NCI-H146 treated with DMSO at 0.1 percent for 48 hours (cell line): ENCODE data around the gene ANKRD33B.
"Not testable (repeated sequence)": the region's sequence is repeated elsewhere in the genome, so short reads cannot be mapped to it uniquely, and the experiment has no call there.

Experiments used
- DNase-seq: peaks from one replicate; lab custom pipeline; 2025; ENCODE audit not compliant: unreplicated experiment; lab: John Stamatoyannopoulos, UW

ANKRD33B gene

DNA sequence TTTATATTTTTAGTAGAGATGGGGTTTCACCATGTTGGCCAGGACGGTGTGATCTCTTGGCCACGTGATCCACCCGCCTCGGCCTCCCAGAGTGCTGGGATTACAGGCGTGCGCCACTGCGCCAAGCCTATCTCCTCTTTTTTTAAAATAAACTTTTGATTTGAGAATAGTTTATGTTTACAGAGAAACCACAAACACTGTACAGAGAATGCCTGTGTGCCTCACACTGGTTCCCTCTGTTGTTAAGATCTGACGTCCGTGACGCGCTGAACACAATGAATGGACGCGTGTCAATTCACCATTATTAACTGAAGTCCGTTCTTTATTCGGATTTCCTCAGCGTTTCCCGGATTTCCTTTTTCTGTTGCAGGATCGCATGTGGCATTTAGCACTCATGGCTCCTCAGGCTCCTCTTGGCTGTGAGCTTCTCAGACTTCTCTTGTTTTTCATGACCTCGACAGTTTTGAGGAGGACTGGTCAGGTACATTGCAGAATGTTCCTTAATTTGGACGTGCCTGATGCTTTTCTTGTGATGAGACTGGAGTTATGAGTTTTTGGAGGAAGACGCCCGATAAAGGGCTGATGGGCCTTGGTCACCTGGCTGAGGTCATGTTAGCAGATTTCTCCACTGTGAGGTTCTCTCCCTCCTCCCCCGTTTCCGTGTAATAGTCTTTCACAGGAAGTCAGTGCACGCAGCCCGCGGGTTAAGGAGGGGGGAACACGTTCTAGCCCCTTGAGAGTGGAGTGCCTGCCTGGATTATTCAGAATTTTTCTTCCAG is 69.6 kb downstream of the ANKRD33B start:
- DNase-seq: no peak

DNA sequence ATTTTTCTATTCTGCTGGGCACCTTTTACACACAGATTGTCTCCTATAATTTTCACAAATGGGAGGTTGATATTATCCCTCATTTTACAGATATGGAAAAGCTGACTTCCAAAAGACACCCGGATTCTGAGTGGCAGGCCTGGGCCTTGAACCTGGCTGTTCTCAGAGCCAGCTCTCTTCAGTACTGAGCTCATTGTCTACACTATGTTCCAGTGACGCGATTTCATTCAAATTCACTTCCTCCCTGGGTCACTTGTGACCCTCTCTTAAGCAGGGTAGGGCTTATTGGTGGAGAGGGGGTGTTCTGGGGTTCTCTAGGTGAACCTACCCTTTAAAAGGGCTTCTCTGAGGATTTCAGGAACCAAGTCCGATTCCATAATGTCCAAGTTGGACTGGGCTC is 70.2 kb downstream of the ANKRD33B start:
- DNase-seq: no peak

DNA sequence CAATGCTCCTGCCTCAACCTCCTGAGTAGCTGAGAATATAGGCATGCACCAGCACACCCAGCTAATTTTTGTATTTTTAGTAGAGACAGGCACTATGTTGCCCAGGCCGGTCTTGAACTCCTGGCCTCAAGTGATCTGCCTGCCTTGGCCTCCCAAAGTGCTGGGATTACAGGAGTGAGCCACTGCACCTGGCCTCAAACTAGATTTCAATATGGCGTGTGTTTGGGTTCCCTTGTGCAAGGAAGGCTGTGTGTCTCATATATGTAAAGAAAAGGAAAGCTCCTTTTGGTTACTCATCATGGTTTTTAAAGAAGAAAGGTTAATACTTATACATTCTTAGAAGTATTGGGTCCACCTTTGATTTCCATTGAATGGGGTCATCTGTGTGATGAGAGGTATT is 70.7 kb downstream of the ANKRD33B start:
- DNase-seq: no peak

DNA sequence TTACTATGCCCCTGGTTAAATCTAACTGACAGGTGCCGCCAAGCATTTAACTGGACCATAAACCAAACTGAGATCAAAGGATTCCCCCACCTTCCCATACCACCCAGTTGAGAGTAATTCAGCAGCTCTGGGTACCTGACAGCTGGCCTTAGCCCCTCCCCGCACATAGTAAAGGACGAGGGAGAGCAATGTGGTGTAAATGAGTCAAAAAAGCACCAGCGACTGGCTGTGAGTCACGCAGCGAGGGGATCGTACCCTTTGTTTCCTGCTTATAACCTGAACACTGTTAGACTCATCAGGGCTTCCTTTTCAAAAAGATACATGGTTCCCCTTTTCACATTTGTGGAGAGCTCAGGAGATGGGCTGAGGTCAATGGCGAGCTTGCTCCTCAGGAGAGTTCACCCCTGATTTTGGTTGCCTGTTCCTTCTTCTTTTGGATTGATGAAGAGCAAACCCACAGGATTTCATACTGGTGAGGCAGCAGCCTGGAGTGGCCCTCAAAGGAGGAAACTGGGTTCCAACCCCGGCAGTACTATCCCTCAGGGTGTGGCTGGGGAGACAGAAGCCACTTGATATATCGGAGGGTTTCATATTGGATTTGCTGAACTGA is 71.5 kb downstream of the ANKRD33B start:
- no peak for DNase-seq

DNA sequence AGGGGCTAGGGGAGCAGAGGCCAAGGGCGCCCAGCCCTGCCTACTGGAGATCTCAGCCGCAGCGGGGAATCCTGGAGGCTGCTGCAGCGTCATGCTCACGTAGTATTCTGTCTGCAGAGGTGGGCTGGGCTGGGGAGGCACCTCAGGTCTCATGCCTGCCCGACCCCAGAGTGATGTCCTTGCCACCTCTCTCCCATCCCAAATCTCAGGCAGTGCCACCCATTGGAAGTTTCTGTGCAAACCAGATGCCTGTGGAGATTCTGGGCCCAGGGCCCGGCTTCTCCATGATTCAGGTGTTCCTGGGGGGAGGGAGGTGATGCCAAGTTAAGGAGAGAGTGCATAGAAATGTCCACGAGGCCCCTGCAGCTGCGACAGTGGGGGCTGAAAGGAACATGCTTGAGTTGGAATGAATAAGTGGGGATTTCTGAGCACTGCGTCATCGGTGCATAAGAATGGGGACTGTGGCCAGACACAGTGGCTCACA is 72.0 kb downstream of the ANKRD33B start:
- no peak for DNase-seq

DNA sequence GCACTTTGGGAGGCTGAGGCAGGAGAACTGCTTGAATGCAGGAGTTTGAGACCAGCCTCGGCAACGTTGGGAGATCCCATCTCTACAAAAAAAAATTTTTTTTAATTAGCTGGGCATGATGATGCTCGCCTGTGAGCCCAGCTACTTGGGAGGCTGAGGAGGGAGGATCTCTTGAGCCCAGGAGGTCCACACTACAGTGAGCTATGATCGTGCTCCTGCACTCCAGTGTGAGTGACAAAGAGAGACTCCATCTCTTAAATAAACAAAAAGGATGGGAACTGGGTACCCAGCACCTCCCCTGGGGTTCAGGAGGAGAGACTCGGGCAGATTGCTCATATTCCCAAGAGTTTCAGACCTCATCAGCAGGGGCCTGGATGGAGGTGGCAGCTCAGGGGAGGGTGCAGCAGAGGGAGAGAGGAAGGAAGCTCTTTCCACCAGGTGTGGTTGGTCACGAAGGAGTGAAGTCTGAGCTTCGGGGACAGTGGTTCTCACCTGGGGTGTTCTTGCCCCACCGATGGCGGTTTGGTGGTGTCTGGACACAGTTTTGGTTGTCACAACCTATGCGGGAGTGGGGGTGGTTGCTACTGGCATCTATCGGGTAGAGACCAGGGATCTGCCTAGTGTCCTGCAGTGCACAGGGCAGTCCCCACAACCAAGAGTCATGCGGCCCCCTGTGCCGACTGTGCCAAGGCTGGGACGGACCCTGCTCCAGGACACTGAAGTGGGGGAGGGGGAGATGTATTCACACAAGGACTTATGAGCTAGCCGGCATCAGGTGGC is 72.7 kb downstream of the ANKRD33B start:
- DNase-seq: no peak

DNA sequence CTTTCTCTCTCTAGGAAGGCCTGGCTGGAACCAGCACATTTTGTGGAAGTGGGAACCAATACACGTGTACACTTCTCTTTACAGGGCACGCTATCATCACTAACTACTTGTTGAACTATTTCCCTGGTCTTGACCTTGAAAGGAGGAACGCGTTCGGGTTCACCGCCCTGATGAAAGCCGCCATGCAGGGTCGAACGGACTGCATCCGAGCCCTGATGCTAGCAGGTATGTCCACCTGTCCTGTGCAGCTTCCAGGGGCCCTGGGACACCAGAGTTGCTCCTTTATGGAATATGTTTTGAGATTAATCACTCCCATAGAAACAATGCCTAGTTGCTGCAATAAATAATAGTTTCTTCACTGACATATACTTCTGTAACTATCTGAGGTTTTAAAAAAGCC is 74.1 kb downstream of the ANKRD33B start:
- DNase-seq: no peak

DNA sequence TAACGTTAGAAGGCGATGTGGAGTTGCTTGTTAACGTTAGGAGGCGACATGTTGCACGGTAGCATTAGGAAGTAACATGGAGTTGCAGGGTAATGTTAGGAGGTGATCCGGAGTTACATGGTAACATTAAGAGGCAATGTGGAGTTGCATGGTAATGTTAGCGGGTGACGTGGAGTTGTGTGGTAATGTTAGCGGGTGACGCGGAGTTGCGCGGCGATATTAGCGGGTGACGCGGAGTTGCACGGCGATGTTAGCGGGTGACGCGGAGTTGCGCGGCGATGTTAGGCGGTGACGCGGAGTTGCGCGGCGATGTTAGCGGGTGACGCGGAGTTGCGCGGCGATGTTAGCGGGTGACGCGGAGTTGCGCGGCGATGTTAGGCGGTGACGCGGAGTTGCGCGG is 74.9 kb downstream of the ANKRD33B start:
- DNase-seq: not testable (repeated sequence)

DNA sequence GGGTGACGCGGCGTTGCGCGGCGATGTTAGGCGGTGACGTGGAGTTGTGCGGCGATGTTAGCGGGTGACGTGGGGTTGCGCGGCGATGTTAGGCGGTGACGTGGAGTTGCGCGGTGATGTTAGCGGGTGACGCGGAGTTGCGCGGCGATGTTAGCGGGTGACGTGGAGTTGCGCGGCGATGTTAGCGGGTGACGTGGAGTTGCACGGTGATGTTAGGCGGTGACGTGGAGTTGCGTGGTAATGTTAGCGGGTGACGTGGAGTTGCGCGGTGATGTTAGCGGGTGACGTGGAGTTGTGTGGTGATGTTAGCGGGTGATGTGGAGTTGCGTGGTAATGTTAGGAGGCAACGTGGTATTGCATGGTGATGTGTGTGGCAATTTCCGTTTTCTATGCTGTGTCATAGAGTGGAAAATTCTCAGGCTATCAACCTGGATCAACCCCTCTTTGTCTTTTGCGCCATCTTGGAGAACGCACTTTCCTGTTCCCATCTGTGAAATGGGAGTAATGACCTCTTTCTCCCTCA is 76.0 kb downstream of the ANKRD33B start:
- no peak for DNase-seq

DNA sequence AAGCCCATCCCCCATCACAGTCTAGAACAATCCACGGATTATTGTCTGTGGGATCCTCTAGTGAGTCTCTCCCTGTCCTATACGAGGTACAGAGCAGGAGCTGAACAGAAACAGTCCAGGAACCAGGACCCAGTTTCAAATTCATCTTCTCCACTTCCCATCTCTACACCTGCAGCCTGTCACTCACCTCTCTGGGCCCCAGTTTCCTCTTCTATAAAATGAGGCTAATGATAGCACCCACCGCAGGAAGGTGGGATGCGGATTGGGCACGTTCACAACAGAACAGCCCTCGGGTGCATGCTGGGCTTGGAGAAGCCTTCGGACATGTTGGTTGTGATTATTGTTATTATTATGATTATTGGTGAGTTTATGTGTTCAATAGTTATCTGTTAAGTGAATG is 78.5 kb downstream of the ANKRD33B start:
- DNase-seq: no peak

DNA sequence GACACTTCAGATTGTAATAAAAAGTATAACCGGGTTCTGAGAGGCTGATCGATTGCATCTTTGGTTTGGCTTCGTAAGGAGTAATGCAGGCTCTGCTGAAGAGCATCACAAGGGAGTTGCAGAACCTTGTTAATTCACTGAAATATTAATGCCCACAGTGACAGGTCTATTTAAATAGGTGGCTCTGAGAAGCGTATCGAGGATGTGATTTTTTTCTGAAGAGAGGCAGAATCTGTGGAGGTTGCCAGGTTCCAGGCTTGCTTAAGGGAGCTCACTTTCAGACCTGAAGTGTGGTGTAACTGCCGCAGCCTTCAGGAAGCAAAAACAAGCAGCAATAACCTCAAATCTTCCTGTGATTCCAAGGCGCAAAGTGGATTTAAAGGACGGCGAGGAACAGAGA is 80.3 kb downstream of the ANKRD33B start:
- DNase-seq: no peak

DNA sequence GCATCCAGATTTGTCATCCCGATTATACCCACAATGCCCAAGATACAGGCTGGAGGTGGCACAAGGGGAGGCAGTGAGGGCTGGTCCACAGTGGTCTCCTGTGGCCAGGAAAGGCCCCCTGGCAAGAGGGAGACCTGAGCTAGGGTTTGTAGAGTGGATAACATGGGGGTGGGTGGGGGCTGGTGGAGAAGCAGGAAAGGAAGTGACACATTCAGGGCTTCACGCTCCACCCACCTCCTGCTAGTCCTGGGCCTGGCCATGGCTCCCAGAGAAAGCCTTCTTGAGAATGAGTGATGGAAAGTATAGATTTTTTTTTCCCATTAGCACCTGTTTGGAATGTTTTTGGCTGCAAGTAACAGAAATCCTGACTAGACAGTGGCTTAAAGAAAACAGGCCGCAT is 81.3 kb downstream of the ANKRD33B start:
- no peak for DNase-seq

DNA sequence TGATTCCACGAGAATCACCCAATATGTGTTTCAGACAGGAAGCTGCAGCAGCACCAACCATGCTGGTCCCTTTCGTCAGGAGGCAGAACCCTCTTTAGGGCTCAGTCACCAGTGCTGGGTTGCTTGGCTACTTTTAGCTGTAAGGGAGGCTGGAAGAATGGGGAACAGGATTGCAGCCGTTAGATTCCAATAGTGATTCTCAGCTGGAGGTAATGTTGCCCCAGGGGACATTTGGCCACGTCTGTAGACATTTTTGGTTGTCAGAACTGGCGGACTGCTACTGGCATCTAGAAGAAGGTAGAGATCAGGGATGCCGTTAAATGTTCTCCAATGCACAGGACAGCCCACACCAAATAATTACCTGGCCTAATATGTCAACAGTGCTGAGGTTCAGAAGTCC is 81.8 kb downstream of the ANKRD33B start:
- DNase-seq: no peak

DNA sequence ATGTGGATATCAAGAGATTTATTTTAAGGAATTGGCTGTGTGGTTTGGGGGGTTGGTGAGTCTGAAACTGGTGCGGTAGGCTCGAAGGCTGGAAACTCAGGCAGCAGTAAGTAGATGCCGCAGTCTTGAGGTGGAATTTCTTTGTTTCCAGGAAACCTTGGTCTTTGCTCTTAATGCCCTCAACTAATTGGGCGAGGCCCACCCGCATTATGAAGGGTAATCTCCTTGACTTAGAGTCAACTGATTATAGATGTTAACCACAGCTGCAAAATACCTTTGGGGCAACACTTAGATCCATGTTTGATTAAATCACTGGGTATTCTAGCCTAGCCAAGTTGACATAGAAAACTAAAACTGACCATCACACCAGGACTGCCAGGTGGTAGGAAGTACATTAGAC is 83.8 kb downstream of the ANKRD33B start:
- no peak for DNase-seq

DNA sequence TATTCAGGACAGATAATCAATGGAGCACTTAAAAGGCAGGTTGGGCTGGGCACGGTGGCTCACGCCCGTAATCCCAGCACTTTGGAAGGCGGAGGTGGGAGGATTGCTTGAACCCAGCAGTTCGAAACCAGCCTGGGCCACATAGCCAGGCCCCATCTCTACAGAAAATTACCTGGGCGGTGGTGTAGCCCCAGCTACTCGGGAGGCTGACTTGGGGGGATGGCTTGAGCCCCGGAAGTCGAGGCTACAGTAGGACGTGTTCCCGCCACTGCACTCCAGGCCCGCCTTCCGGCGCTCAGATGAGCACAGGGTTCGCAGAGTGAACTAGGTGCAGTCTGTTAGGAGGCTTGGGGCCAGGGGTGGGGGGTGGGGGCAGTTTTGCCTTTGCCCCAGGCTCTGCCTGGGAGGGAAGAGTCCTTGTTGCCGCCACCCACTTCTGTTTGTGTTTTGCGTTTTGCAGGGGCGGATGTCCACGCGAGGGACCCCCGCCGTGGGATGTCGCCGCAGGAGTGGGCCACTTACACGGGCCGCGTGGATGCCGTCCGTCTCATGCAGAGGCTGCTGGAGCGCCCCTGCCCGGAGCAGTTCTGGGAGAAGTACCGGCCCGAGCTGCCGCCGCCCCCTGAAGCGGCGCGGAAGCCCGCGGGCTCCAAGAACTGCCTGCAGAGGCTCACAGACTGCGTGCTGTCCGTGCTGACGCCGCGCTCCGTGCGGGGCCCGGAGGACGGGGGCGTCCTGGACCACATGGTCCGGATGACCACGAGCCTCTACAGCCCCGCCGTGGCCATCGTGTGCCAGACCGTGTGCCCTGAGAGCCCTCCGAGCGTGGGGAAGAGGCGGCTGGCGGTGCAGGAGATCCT is 85.2 kb downstream of the ANKRD33B start:
- no peak for DNase-seq

DNA sequence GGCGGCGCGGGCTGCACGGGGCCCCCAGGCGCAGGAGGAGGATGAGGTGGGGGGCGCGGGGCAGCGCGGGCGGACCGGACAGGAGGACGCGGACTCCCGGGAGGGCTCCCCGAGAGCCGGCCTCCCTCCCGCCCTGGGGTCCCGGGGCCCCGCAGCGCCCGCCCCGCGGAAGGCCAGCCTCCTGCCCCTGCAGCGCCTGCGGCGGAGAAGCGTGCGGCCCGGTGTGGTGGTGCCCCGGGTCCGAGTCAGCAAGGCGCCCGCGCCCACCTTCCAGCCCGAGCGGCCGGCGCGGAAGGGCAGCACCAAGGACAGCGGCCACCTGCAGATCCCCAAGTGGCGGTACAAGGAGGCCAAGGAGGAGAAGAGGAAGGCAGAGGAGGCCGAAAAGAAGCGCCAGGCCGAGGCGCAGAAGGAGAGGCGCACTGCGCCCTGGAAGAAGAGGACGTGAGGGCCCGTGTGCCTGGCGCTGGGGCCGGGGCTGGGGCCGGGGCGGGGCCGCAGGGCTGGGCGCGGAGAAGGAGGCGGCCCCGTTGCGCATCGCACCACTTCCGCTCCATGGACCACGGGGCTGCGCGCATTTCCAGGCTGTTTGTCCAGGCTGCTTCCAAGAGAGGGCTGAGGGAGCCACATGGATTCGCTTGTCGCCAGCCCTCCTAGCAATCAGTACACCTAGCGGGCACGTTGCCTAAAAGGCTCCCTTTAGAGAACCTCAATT is 86.0 kb downstream of the ANKRD33B start:
- DNase-seq: no peak

DNA sequence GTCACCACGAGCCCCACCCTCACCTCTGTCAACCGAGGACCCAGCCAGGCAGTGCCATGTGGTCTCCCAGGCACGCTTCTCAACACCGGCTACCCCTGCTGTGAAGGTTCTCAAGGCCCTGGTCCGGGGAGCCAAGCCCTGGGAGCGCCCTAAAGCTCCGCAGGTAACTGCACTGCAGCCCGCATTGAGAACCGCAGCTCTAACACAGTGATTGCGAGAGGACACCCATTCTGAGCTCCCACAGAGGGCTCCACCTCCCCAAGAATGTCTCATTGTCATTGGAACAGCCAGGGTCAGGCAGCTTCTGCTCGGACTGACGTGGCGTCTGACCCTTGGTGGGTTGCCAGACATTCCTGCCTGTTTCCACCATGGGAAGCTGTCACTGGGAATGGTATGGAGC is 88.3 kb downstream of the ANKRD33B start:
- no peak for DNase-seq

DNA sequence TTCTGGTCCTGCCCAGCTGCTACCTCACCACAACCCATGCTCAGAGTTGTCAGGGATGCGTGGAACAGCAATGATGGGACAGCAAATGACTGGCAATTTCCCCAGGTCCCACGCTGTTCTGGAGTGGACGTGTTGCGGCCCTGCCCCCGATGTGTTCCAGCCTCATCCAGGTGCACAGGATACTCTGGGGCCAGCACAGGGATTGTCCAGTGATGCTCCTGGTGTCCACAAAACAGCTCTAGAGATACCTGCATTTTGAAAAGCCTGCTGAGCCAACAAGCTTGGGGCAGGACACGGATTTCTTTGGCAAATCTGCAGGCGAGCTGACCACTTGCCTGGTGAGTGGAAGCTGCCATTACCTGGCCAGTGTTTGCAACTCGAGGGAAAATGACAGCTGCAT is 88.7 kb downstream of the ANKRD33B start:
- DNase-seq: no peak

DNA sequence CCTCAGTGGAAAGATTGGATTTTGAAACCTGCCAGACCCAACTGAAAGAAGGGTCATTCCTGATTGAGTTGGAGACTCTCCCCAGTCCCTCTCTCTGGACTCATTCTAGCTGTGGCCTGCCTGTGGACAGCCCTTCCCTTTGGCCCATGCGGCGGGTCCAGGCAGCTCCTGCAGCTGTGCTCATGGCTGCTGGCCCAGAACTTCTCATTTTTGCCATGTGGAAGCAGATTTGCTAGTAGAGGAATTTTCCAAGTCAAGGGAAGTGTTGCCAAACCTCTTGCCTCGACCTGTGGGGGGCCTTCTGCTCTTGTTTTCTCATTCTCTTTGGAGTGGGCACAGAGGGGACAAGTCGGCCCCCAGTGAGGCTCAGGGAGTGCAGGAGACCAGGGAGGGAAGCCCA is 89.2 kb downstream of the ANKRD33B start:
- DNase-seq: no peak

DNA sequence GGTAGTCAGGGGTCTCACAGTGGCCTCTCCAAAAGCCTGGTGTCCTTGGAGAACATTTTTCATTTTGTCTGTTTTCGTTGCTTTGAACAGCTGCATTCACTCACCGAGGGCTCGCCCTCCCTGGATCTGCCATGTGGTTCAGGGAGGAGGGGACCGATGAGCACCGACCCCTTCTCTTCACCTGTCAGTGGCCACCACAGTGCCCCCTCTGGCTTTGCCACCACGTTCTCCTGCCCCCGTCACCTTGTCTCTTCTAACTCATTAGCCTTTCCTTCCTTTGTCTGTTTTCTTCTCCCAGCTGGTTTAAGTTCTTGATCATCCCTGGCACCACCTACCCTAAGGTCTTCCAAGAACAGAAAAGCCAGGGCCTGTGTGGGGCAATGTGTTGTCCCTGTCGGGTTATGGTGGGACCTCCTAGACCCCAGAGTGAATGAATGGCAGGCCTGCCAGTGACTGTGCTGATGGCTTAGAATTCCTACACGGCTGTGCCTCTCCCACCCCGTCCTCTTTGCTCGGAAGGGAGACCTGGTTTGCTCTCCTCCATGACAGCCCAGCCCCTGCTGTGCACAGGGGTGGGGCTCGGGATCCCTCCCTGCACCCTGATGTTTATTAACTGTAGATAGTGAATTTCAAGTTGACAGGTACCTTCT is 90.0 kb downstream of the ANKRD33B start:
- DNase-seq: no peak
